ENCODE data around the gene ZNF629.

ZNF629 gene

GRCh38 chr16:30767767-30768465, 19.1 kb downstream of the ZNF629 start:
- no peak for DNase-seq (ENCODE audit: low read depth in 2 of 2)

DNA sequence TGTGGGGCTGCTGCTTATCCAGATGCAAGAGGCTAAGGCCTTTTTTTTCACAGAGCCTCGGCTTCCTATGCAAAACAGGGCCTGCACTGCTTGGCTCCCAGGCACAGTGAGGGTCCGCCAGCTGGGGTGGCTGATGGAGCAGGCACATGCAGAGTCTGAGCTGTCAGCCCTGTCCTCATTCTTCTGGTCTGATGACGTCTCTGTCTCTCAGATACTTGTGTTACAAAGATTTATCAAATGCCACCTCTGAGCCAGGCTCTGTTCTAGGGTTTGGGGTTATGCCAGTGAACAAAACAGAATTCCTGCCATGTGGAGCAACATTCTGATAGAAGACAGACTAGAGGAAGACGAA, 20.1 kb downstream of the ZNF629 start:
- no peak for DNase-seq (ENCODE audit: low read depth in 2 of 2)

GRCh38 chr16:30766206-30766932, 20.6 kb downstream of the ZNF629 start:
- DNase-seq (ENCODE audit: low read depth in 2 of 2) = no peak

GRCh38 chr16:30764816-30765465, 22.1 kb downstream of the ZNF629 start:
- DNase-seq (ENCODE audit: low read depth in 2 of 2) = no peak

GRCh38 chr16:30764086-30764485, 22.9 kb downstream of the ZNF629 start:
- DNase-seq (ENCODE audit: low read depth in 2 of 2) = no peak

- DNase-seq (ENCODE audit: low read depth in 2 of 2) = no peak
Measured at GRCh38 chr16:30762991-30763725, 23.8 kb downstream of the ZNF629 start.

DNA sequence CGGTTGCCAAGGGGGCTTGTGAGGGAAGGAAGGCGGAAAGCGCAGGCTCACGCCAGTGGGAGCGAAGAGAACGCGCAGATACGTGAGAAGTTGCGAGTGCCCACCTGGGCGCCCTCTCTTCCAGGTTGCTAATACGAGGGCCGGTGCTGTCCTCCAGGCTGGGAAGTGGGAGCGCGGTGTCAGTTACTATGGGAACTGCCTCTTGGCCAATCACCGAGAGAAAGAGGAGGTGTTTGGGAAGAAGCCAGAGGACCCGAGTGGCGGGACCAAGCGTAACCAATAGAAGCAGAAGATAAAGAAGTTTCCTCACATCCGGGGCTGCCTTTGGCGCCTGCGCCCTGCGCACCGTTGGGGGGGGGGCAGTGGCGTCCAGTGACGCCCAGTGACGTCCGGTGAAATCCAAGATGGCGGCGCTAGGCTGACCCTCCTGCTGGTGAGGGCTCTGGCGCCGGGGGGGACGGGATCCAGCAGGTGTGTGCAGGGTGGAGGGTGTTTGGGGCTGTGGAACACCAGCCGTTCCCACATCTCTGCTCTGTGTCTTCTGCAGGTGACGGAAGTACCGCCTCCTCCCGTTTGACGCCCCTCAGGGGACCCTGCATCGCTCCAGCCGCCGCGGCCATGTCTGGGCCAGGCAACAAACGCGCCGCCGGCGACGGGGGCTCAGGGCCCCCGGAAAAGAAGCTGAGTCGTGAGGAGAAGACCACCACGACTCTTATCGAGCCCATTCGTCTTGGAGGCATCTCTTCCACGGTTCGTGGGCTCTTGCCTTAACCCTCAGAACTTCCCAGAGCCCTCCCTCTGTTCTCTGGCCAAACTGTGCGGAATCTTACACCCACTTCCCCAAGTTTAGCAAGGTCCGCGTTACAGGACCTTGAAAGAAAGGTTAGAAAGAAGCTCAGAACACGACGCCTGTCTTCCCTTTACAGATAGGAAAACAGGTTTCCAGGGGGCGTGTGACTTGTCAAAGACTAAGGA, 24.8 kb downstream of the ZNF629 start, which contains the start of the genes CFAP119 and RNF40:
Gene CFAP119 (minus strand): TSS at position 135 of the 975 bp plus-strand sequence. CDS start 314 bp downstream, outside the sequence.
Gene RNF40 (plus strand): TSS at position 395 of the 975 bp plus-strand sequence. CDS start 224 bp downstream, at position 619.
- DNase-seq (ENCODE audit: low read depth in 2 of 2) = peak; percentile 80 to 86

GRCh38 chr16:30761427-30761927, 25.5 kb downstream of the ZNF629 start:
- peak in 1 of 2 donors; percentile 33 for DNase-seq (ENCODE audit: low read depth in 2 of 2)

- DNase-seq (ENCODE audit: low read depth in 2 of 2) = no peak
Measured at GRCh38 chr16:30760577-30761426, 26.2 kb downstream of the ZNF629 start.

- DNase-seq (ENCODE audit: low read depth in 2 of 2) = no peak
Measured at GRCh38 chr16:30760001-30760559, 26.9 kb downstream of the ZNF629 start.

DNA sequence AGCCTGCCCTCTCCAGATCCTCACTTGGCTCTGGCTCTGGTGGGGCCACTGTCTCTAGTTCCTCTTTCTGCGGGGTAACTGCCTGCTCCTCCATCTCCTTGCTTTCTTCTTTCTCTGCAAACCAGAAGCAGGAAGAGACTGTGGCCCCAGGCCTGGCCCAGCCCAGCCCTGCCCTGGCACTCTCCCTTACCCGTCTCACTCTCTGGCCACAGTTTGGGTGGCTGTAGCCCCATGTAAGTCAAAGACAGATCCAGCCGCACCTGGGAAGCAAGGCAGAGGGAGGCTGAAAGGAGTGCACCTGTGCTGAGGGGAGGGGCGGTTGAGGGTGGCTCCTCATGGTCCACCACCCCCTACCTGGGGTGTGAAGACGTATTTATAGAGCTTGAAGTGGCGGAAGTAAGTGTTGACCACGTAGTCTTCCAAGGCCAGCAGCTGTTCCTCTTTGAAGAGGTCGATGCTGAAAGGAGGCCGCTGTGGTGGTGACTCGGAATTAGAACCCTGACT, 28.0 kb downstream of the ZNF629 start:
- no peak for DNase-seq (ENCODE audit: low read depth in 2 of 2)

DNA sequence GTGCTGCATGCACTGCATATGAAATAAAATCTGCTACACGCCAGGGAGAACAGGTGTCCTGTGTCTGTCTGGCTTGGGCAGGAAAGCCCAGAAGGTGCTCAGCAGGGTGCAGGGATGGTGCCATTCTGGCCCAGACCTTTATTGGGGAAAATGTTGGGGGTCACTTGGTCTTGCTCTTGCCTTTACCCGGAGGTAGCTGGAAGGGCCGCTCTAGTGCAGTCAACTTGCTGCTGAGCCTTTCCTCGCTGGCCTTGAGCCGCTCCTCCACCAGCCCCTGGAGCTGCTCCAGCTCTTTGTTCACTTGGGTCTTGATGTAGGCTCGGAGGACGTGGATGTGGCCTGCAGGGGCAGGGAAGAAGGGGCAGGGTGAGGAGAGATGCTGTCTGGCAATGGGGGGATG, 29.7 kb downstream of the ZNF629 start:
- DNase-seq (ENCODE audit: low read depth in 2 of 2) = no peak

DNA sequence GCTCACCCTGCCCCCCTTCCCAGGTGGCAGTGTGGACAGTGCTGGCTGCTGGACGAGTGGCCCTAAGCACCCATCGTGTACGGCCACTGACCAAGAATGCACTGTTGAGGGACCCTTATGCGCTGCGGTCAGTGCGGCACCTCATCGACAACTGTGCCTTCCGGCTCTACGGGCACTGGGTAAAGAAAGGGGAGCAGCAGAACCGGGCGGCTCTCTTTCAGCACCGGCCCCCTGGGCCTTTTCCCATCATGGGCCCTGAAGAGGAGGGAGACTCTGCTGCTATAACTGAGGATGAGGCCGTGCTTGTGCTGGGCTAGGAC, 30.3 kb downstream of the ZNF629 start:
- no peak for DNase-seq (ENCODE audit: low read depth in 2 of 2)

GRCh38 chr16:30755955-30756780, 30.8 kb downstream of the ZNF629 start:
- DNase-seq (ENCODE audit: low read depth in 2 of 2) = no peak

DNA sequence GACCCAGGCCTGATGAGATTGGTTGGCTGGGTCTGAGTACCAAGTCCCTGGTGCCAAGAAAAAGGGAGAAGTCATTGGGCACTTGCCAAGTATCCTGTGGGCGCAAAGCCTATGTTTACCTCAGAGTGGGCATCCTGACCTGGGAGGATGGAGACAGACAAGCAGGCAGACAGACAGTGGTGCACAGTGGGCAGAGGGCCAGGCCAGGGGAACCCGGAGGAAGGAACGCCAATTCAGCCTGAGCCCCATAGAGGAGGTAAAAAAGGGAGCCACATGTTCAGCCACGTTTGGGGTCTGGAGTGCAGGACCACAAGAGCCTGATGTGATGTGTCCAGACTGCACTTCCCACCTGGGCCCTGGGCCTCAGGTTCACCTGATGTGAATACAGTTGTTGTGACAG, 33.4 kb downstream of the ZNF629 start:
- DNase-seq (ENCODE audit: low read depth in 2 of 2) = no peak

GRCh38 chr16:30750876-30751465, 36.0 kb downstream of the ZNF629 start:
- no peak for DNase-seq (ENCODE audit: low read depth in 2 of 2)

- no peak for DNase-seq (ENCODE audit: low read depth in 2 of 2)
Measured at GRCh38 chr16:30750201-30750600, 36.8 kb downstream of the ZNF629 start.
